H1 (cell line): ENCODE data around the gene CDKN2A. TPM values are rescaled to one million over a fixed set of nuclear protein-coding genes. Genes with fewer than 3 reads are reported as not detected.

ENCODE experiments used
- CTCF ChIA-PET: fragments of 300-600 bp; sonication (Branson Sonifier 250); formaldehyde crosslinking; loops from one replicate; lab custom pipeline; 2021; ENCODE audit not compliant: partially characterized antibody; lab: Charles Lee
- POLR2A ChIA-PET: fragments of 300-600 bp; sonication (Branson Sonifier 250); formaldehyde crosslinking; loops from one replicate; lab custom pipeline; 2021; ENCODE audit warnings: inconsistent platforms; ENCODE audit not compliant: partially characterized antibody; lab: Charles Lee
- DNase-seq, 2 experiments: peaks; one replicate each; pipeline versions ENCODE4 v3.0.0 to v3.0.0-alpha.2; 2010 to 2022; ENCODE audit warnings: low spot score in 2 of 2, low read depth in 1 of 2, mixed read lengths in 1 of 2
- FAIRE-seq: peaks from 2 replicates; lab custom pipeline; 2011; peaks lifted over from hg19 to GRCh38; lab: Jason Lieb, UNC
- H2AFZ ChIP-seq: 2 replicates; pipeline ENCODE4 v1.8.1; 2012; ENCODE audit warnings: low read length, inconsistent platforms
- H2AK5ac ChIP-seq: 2 replicates; pipeline ENCODE4 v1.6.1; 2013; ENCODE audit warnings: low read depth, low read length
- H2BK120ac ChIP-seq: replicated peaks from 2 replicates; pipeline ENCODE3; 2013; ENCODE audit warnings: low read depth, low read length, inconsistent platforms
- H2BK12ac ChIP-seq: 2 replicates; pipeline ENCODE4 v1.6.1; 2013; ENCODE audit warnings: low read depth, low read length
- H2BK15ac ChIP-seq: 2 replicates; pipeline ENCODE4 v1.6.1; 2013; ENCODE audit warnings: low read length
- H2BK20ac ChIP-seq: 2 replicates; pipeline ENCODE4 v1.6.1; 2013; ENCODE audit warnings: low read length
- H2BK5ac ChIP-seq: 2 replicates; pipeline ENCODE4 v1.6.1; 2013; ENCODE audit warnings: low read depth, low read length
- H3K14ac ChIP-seq: 2 replicates; pipeline ENCODE4 v1.6.1; 2013; ENCODE audit warnings: inconsistent platforms; ENCODE audit not compliant: insufficient read length
- H3K18ac ChIP-seq: 2 replicates; pipeline ENCODE4 v1.6.1; 2013; ENCODE audit warnings: low read length; ENCODE audit errors: extremely low read depth
- H3K23ac ChIP-seq: 2 replicates; pipeline ENCODE4 v1.6.1; 2013; ENCODE audit warnings: inconsistent platforms; ENCODE audit not compliant: insufficient read length
- H3K23me2 ChIP-seq: 2 replicates; pipeline ENCODE4 v1.6.1; 2013; ENCODE audit warnings: low read depth, low read length
- H3K27ac ChIP-seq: 2 replicates; pipeline ENCODE4 v1.6.1; 2011; ENCODE audit warnings: low read depth, low read length, inconsistent platforms
- H3K27me3 ChIP-seq, 4 experiments: replicated peaks in 1 of 4; 1 replicate in 1 of 4; 2 replicates in 3 of 4; pipeline versions ENCODE4 v1.6.1 to v1.8.1; 2011 to 2013; ENCODE audit warnings: low read length in 3 of 4, mild to moderate bottlenecking in 3 of 4, inconsistent platforms in 2 of 4, mixed read lengths in 2 of 4, moderate library complexity in 1 of 4; ENCODE audit not compliant: control insufficient read depth in 3 of 4, insufficient read depth in 3 of 4; ENCODE audit errors: extremely low read depth in 1 of 4
- H3K36me3 ChIP-seq, 4 experiments: 2 replicates each; pipeline versions ENCODE4 v1.6.1 to v1.8.1; 2011 to 2013; ENCODE audit warnings: mild to moderate bottlenecking in 4 of 4, low read length in 3 of 4, moderate library complexity in 2 of 4, control low read depth in 1 of 4, inconsistent platforms in 1 of 4; ENCODE audit not compliant: insufficient read depth in 4 of 4, control insufficient read depth in 2 of 4
- H3K4ac ChIP-seq: replicated peaks from 2 replicates; pipeline ENCODE3; 2013; ENCODE audit warnings: low read length, low read depth, mixed read lengths, inconsistent platforms; ENCODE audit not compliant: insufficient read length
- H3K4me1 ChIP-seq, 4 experiments: replicated peaks in 1 of 4; 1 replicate in 1 of 4; 2 replicates in 3 of 4; pipeline versions ENCODE4 v1.6.1 to v1.8.1; 2011 to 2013; ENCODE audit warnings: low read length in 3 of 4, inconsistent platforms in 2 of 4, mixed read lengths in 1 of 4; ENCODE audit not compliant: insufficient read depth in 4 of 4, control insufficient read depth in 3 of 4
- H3K4me2 ChIP-seq, 2 experiments: 2 replicates each; pipeline versions ENCODE4 v1.6.1 to v1.8.1; 2011 to 2013; ENCODE audit warnings: low read depth in 2 of 2, low read length in 2 of 2, control low read depth in 1 of 2, inconsistent platforms in 1 of 2, mild to moderate bottlenecking in 1 of 2; ENCODE audit not compliant: insufficient read depth in 1 of 2
- H3K4me3 ChIP-seq, 4 experiments: fragments of 200-600, 300-600 bp in 1 of 4; sonication (generic), shearing (Covaris generic), sonication (Bioruptor Twin) in 1 of 4; 2 replicates each; pipeline versions ENCODE4 v1.5.1 to v1.8.1; 2011 to 2016; ENCODE audit warnings: low read length in 4 of 4, low read depth in 3 of 4, control low read depth in 2 of 4, inconsistent platforms in 2 of 4, mild to moderate bottlenecking in 2 of 4, mixed read lengths in 1 of 4, moderate library complexity in 1 of 4; ENCODE audit not compliant: insufficient read depth in 2 of 4; ENCODE audit errors: extremely low read depth in 1 of 4
- H3K56ac ChIP-seq: replicated peaks from 2 replicates; pipeline ENCODE3; 2013; ENCODE audit warnings: low read depth, mild to moderate bottlenecking, mixed read lengths, low read length, inconsistent platforms; ENCODE audit not compliant: insufficient read length
- H3K79me1 ChIP-seq: 2 replicates; pipeline ENCODE4 v1.6.1; 2013; ENCODE audit warnings: low read depth, low read length, control low read depth
- H3K79me2 ChIP-seq, 2 experiments: 2 replicates each; pipeline versions ENCODE4 v1.6.1 to v1.8.1; 2012 to 2013; ENCODE audit warnings: low read length in 2 of 2, mild to moderate bottlenecking in 2 of 2, inconsistent platforms in 1 of 2; ENCODE audit not compliant: insufficient read depth in 2 of 2, control insufficient read depth in 1 of 2
- H3K9ac ChIP-seq, 4 experiments: replicated peaks in 1 of 4; 1 replicate in 1 of 4; 2 replicates in 3 of 4; pipeline versions ENCODE4 v1.6.1 to v1.8.1; 2011 to 2013; ENCODE audit warnings: low read depth in 3 of 4, low read length in 3 of 4, control low read depth in 2 of 4, mild to moderate bottlenecking in 2 of 4, moderate library complexity in 2 of 4, inconsistent platforms in 1 of 4; ENCODE audit errors: extremely low read depth in 1 of 4
- H3K9me3 ChIP-seq, 2 experiments: 2 replicates each; pipeline versions ENCODE4 v1.6.1 to v1.8.1; 2012 to 2013; ENCODE audit warnings: mild to moderate bottlenecking in 2 of 2, moderate library complexity in 2 of 2, control low read depth in 1 of 2, inconsistent platforms in 1 of 2, low read depth in 1 of 2, low read length in 1 of 2, mixed read lengths in 1 of 2; ENCODE audit not compliant: insufficient read depth in 2 of 2
- H4K20me1 ChIP-seq, 2 experiments: replicated peaks in 1 of 2; 2 replicates each; pipeline versions ENCODE3 to v1.8.1; 2011 to 2013; ENCODE audit warnings: inconsistent platforms in 2 of 2, low read length in 2 of 2, mild to moderate bottlenecking in 1 of 2; ENCODE audit not compliant: insufficient read depth in 2 of 2, control insufficient read depth in 1 of 2
- H4K5ac ChIP-seq: 2 replicates; pipeline ENCODE4 v1.6.1; 2013; ENCODE audit warnings: low read length, low read depth, mixed read lengths, inconsistent platforms; ENCODE audit not compliant: insufficient read length
- H4K8ac ChIP-seq: 2 replicates; pipeline ENCODE4 v1.8.0; 2013; ENCODE audit warnings: mild to moderate bottlenecking, moderate library complexity, low read length, inconsistent platforms; ENCODE audit not compliant: insufficient read depth; ENCODE audit errors: extremely low read depth
- H4K91ac ChIP-seq: replicated peaks from 2 replicates; pipeline ENCODE3; 2013; ENCODE audit warnings: low read length, mixed read lengths, inconsistent platforms; ENCODE audit not compliant: insufficient read length
- BCL11A ChIP-seq, 2 experiments: IDR thresholded peaks; one replicate each; pipeline ENCODE4 v1.6.1; 2011; ENCODE audit warnings: low read depth in 2 of 2, low read length in 2 of 2, mild to moderate bottlenecking in 2 of 2
- JUN ChIP-seq: IDR thresholded peaks from 2 replicates; pipeline ENCODE4 v1.6.1; 2011; ENCODE audit warnings: low read depth, mild to moderate bottlenecking, improper control_type of control experiment, low read length
- RFX5 ChIP-seq: IDR thresholded peaks from 2 replicates; pipeline ENCODE4 v1.6.1; 2011; ENCODE audit warnings: low read depth, low read length, improper control_type of control experiment, borderline replicate concordance
- RNF2 ChIP-seq: fragments of 200-900, 300-1000 bp; sonication (generic); IDR thresholded peaks from 2 replicates; pipeline ENCODE4 v1.7.1; 2016; ENCODE audit warnings: borderline replicate concordance, low read depth, mild to moderate bottlenecking, antibody characterized with exemption, low read length; ENCODE audit not compliant: poor library complexity, severe bottlenecking; ENCODE audit errors: missing control alignments
- RXRA ChIP-seq: IDR thresholded peaks from 2 replicates; pipeline ENCODE4 v1.6.1; 2011; ENCODE audit warnings: low read depth, mild to moderate bottlenecking, low read length, moderate library complexity; ENCODE audit not compliant: insufficient read depth
- SIX5 ChIP-seq: IDR thresholded peaks from 2 replicates; pipeline ENCODE4 v1.6.1; 2011; ENCODE audit warnings: mild to moderate bottlenecking, low read depth, low read length
- SP1 ChIP-seq: IDR thresholded peaks from 2 replicates; pipeline ENCODE4 v1.6.1; 2011; ENCODE audit warnings: low read depth, low read length
- WGBS, 2 experiments: shearing (Covaris generic) in 1 of 2; methylation state at CpG; one replicate each; pipeline versions ENCODE4 v1.1.6 to v1.1.7; 2013 to 2015; ENCODE audit warnings: low lambda C conversion rate in 2 of 2, mixed read lengths in 2 of 2, inconsistent platforms in 1 of 2, low coverage in 1 of 2, missing lambda C conversion rate in 1 of 2; ENCODE audit not compliant: insufficient replicate concordance in 2 of 2, insufficient coverage in 1 of 2, insufficient read length in 1 of 2; ENCODE audit errors: extremely low coverage in 1 of 2, missing lambda C conversion rate in 1 of 2; 5-methylcytosine and 5-hydroxymethylcytosine counted together
- polyA plus RNA-seq, 7 experiments: library from polyadenylated mRNA; depleted of rRNA in 3 of 7; stranded (reverse) in 5 of 7; unstranded in 2 of 7; fragments of >200 nt in 5 of 7; fragments of 200-250 nt in 2 of 7; gene quantifications; 1 replicate in 5 of 7; 2 replicates in 1 of 7; 4 replicates in 1 of 7; pipeline versions ENCODE4 v1.2.1 to v1.2.3, GENCODE V29; 2011 to 2013; ENCODE audit warnings: missing spikeins in 2 of 7, mixed read lengths in 2 of 7
- total RNA-seq: library from RNA; stranded (reverse); fragmentation: NEBNext Ultra II Directional; extraction: Animal tissue kit (Norgen Biotek cat#: 25700); gene quantifications from 2 replicates; pipeline ENCODE4 v1.2.1, GENCODE V29; 2021
- TF ChIP-seq, protein P1 (sequence below): IDR thresholded peaks from 2 replicates; pipeline ENCODE4 v1.6.1; 2011; ENCODE audit warnings: low read length, improper control_type of control experiment
- TF ChIP-seq, protein P2 (sequence below), 3 experiments: IDR thresholded peaks; 1 replicate in 2 of 3; 2 replicates in 1 of 3; pipeline versions ENCODE4 v1.5.1 to v1.6.1; 2011; ENCODE audit warnings: low read length in 3 of 3, mild to moderate bottlenecking in 3 of 3, inconsistent platforms in 2 of 3, low read depth in 1 of 3, moderate library complexity in 1 of 3; ENCODE audit not compliant: insufficient read depth in 1 of 3; ENCODE audit errors: control extremely low read depth in 1 of 3

Gene CDKN2A
- total and polyA plus RNA-seq, 2 of the 8 experiments (the other 6 are each of a cell fraction or from before 2014, with no cell fraction given), result 0.51 to 0.73 TPM

DNA sequence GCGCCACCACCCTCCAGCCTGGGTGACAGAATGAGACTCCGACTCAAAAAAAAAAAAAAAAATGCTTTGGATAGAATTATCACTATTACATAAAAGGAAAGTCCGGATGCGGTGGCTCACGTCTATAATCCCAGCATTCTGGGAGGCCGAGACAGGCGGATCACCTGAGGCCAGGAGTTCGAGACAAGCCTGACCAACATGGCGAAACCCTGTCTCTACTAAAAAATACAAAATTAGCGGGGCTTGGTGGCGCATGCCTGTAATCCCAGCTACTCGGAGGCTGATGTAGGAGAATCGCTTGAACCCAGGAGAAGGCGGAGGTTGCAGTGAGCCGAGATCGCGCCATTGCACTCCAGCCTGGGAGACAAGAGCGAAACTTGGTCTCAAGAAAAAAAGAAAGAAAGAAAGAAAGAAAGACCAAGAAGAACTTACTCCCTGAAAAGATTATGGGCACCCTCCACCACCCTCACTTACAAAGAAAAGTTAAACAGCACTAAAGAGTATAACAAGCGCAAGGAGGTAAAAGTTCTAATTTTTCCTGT, 17.8 kb downstream of the CDKN2A start:
- POLR2A ChIA-PET, result interaction anchor here (0.9 to 1.8 kb wide), 4 partner anchors 8 to 19 kb away, joined by 3 to 5 read pairs (median 4); partner anchors contain the start of gene CDKN2B-AS1
- no peaks in the 10 kb centered on the region for H3K9me3 ChIP-seq
- H3K9ac ChIP-seq, result no peak overlapping the region
- no peaks in the 10 kb centered on the region for H3K79me1 ChIP-seq
- 31% methylated on average over 19 of the region's 19 CpGs; no CpG with 5 or more reads in 1 of the 2 experiments for WGBS, 2 experiments
- no peak overlapping the region for H3K14ac ChIP-seq
- H3K27me3 ChIP-seq, result peaks cover 54 to 92% (median 72%) of the 10 kb centered on the region in 4 experiments
- H2BK12ac ChIP-seq, result no peak overlapping the region
- no peak overlapping the region for H3K23ac ChIP-seq
- FAIRE-seq (no peak), DNase-seq (no peak)
- no peak overlapping the region for H3K4me3 ChIP-seq
- no peak overlapping the region for H3K4ac ChIP-seq
- H3K4me1 ChIP-seq, result peaks cover 0 to 4% (median 1%) of the 10 kb centered on the region in 4 experiments; a peak in 3 of 7 replicates
- peak overlapping the region in 1 of 2 experiments; percentile 78; a peak in 1 of 4 replicates for H3K4me2 ChIP-seq
- peaks cover 2 to 7% of the 10 kb centered on the region in 2 experiments for H4K20me1 ChIP-seq
- H3K27ac ChIP-seq, result no peak overlapping the region
- H3K56ac ChIP-seq, result no peak overlapping the region
- no peak overlapping the region for H2BK15ac ChIP-seq
- H4K8ac ChIP-seq, result no peak overlapping the region
- H2BK5ac ChIP-seq, result no peak overlapping the region
- H4K5ac ChIP-seq, result no peak overlapping the region
- no peak overlapping the region for H4K91ac ChIP-seq
- H2AFZ ChIP-seq, result no peak overlapping the region
- no peaks in the 10 kb centered on the region for H3K36me3 ChIP-seq
- H2BK120ac ChIP-seq, result no peak overlapping the region
- peaks cover 8% of the 10 kb centered on the region; the same call in 1 of the 2 replicates for H3K23me2 ChIP-seq
- H3K79me2 ChIP-seq, result no peaks in the 10 kb centered on the region
- no peak overlapping the region for H2BK20ac ChIP-seq
- H3K18ac ChIP-seq, result no peak overlapping the region
- CTCF ChIA-PET, result interaction anchor here (0.9 to 4.2 kb wide), 9 partner anchors 11 to 165 kb away, joined by 3 to 23 read pairs (median 3); partner anchors contain the start of gene CDKN2B
- no peak overlapping the region for H2AK5ac ChIP-seq
- TF ChIP-seq BCL11A (IDR thresholded peaks at IDR 0.05; ENCODE audit: low read depth in 2 of 2, low read length in 2 of 2) (no peak), RXRA (no peak), JUN (no peak), RNF2 (peak; percentile 97), SIX5 (no peak), SP1 (no peak), RFX5 (no peak)
- TF ChIP-seq, protein P1, sequence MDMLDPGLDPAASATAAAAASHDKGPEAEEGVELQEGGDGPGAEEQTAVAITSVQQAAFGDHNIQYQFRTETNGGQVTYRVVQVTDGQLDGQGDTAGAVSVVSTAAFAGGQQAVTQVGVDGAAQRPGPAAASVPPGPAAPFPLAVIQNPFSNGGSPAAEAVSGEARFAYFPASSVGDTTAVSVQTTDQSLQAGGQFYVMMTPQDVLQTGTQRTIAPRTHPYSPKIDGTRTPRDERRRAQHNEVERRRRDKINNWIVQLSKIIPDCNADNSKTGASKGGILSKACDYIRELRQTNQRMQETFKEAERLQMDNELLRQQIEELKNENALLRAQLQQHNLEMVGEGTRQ, result no peak
- TF ChIP-seq, protein P2, sequence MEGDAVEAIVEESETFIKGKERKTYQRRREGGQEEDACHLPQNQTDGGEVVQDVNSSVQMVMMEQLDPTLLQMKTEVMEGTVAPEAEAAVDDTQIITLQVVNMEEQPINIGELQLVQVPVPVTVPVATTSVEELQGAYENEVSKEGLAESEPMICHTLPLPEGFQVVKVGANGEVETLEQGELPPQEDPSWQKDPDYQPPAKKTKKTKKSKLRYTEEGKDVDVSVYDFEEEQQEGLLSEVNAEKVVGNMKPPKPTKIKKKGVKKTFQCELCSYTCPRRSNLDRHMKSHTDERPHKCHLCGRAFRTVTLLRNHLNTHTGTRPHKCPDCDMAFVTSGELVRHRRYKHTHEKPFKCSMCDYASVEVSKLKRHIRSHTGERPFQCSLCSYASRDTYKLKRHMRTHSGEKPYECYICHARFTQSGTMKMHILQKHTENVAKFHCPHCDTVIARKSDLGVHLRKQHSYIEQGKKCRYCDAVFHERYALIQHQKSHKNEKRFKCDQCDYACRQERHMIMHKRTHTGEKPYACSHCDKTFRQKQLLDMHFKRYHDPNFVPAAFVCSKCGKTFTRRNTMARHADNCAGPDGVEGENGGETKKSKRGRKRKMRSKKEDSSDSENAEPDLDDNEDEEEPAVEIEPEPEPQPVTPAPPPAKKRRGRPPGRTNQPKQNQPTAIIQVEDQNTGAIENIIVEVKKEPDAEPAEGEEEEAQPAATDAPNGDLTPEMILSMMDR (IDR thresholded peaks at IDR 0.05; ENCODE audit: control extremely low read depth in 1 of 3, insufficient read depth in 1 of 3, low read depth in 1 of 3, low read length in 3 of 3), result no peak
